Measurements from ENCODE around the gene FTCDNL1.

FTCDNL1 gene

DNA sequence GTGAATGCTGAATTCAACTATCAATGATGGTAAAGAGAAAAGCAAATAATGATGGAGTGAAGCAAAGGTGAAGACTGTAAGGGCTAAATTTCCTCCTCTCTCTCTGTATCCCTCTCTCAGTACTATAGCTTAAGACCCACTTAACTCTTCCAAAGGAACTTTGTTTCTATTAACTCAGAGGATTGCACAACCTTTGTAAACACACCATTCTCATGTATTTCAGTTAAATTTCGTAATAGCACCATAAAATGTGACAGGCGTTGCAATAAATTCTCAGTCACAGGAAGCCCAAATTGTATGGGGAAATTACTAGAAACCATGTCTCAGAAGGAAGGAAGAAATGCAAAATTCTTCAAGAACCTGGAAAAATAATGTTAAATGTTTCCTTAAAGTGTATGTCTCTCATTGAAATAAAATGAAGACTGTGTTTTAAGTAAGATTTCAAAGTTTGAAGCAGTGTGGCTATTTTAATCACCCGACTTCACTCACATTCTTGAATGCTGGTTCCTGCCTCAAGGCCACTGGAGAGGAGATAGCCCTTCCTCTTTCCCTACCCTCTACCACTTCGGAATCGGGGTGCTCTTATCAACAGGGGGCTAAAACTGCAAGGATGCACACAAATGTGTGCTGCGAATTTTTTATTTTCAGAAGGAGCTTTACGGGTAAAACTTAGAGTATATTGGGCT is 112.1 kb downstream of the FTCDNL1 start:
- no peak for DNase-seq

DNA sequence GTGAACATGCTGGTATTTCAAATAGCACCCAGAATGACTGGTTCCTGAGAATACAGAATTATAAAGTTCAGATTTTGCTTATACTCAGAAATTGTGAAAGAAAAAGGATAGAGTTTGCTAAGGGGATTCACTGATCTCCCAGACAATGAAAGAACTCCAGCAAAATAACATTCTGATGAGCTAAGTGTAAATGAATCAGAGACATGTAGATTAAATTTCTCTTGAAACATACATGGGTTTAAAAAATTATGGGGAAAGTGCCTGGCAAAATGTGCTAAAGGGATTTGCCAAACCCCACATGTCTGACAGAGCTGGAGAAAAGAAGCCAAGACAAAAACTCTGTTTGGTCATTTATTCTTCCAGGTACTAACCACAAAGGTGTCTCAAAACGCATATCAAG is 116.3 kb downstream of the FTCDNL1 start:
- DNase-seq, result no peak

DNA sequence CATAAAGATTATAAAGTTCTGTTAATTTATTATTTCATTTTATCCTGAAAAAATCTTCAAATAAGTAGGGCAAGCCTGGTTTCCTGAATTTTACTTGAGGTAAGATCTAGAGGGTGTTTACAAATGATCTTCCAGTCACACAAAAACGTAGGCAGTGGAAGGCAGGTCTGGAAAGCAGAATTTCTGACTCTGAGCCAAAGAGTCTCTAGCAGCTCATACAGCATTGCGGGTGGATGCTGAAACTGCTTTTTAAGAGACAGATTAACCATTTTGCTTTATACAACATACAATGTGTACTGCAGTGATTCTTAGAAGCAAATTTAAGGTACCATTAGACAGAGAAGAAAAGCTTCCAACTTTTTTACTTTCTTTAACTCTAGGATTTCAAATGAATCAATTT is 117.0 kb downstream of the FTCDNL1 start:
- no peak for DNase-seq

- no peak for DNase-seq
Measured at GRCh38 chr2:199727801-199728200, 123.2 kb downstream of the FTCDNL1 start.

DNA sequence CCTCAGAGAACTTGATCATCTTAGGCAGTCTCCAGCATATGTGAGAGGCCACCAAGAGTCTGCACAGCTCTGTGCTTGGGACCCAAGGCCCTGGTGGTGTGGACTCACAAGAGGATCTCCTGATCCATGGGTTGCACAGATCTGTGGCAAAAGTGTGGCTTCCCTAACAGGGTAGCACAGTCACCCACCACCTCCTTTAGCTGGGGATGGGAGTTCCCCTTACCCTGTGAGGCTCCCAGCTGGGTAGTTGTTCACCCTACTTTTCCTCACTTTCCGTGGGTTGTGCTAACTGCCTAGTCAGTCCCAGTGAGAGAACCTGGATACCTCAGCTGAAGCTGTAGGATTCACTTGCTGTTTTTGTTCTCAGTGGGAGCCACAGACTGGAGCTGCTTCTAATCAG is 123.7 kb downstream of the FTCDNL1 start:
- DNase-seq, result no peak

GRCh38 chr2:199718074-199718473 is 132.9 kb downstream of the FTCDNL1 start:
- DNase-seq, result no peak

GRCh38 chr2:199717587-199717907 is 133.4 kb downstream of the FTCDNL1 start:
- DNase-seq, result no peak

GRCh38 chr2:199716807-199717586 is 134.0 kb downstream of the FTCDNL1 start:
- no peak for DNase-seq

GRCh38 chr2:199713746-199714145 is 137.2 kb downstream of the FTCDNL1 start:
- DNase-seq, result no peak

- no peak for DNase-seq
Measured at GRCh38 chr2:199710551-199710950, 140.4 kb downstream of the FTCDNL1 start.
